ENCODE measurements around the gene UQCRC2.
A peak's percentile ranks its signal among the peaks of the same experiment; 100 is the strongest.
"Not testable (repeated sequence)": the region's sequence is repeated elsewhere in the genome, so short reads cannot be mapped to it uniquely, and the experiment has no call there.

UQCRC2 gene

GRCh38 chr16:21982108-21982507 lies 28.9 kb downstream of the UQCRC2 start:
- no peak for DNase-seq (ENCODE audit: low read depth)

GRCh38 chr16:21984062-21984461 lies 30.9 kb downstream of the UQCRC2 start:
- DNase-seq (ENCODE audit: low read depth) = no peak

GRCh38 chr16:21985524-21985923 lies 32.4 kb downstream of the UQCRC2 start:
- DNase-seq (ENCODE audit: low read depth) = no peak

GRCh38 chr16:21986692-21987246 lies 33.6 kb downstream of the UQCRC2 start:
- no peak for DNase-seq (ENCODE audit: low read depth)

GRCh38 chr16:21987498-21987897 lies 34.3 kb downstream of the UQCRC2 start:
- no peak for DNase-seq (ENCODE audit: low read depth)

- DNase-seq (ENCODE audit: low read depth) = no peak
Observed at GRCh38 chr16:21989133-21989532, 36.0 kb downstream of the UQCRC2 start.

GRCh38 chr16:21989751-21990150 lies 36.6 kb downstream of the UQCRC2 start:
- no peak for DNase-seq (ENCODE audit: low read depth)

- DNase-seq (ENCODE audit: low read depth) = no peak
Observed at GRCh38 chr16:21990381-21990944, 37.3 kb downstream of the UQCRC2 start.

GRCh38 chr16:21991621-21992020 lies 38.5 kb downstream of the UQCRC2 start:
- DNase-seq (ENCODE audit: low read depth) = no peak

- DNase-seq (ENCODE audit: low read depth) = no peak
Observed at GRCh38 chr16:21994856-21995465, 41.8 kb downstream of the UQCRC2 start.

GRCh38 chr16:21996923-21997696 lies 43.9 kb downstream of the UQCRC2 start:
- no peak for DNase-seq (ENCODE audit: low read depth)

GRCh38 chr16:21997697-21998480 lies 44.7 kb downstream of the UQCRC2 start:
- DNase-seq (ENCODE audit: low read depth) = no peak

- no peak for DNase-seq (ENCODE audit: low read depth)
Observed at GRCh38 chr16:22001591-22001990, 48.4 kb downstream of the UQCRC2 start.

GRCh38 chr16:22002047-22002446 lies 48.9 kb downstream of the UQCRC2 start:
- not testable (repeated sequence) for DNase-seq (ENCODE audit: low read depth)

GRCh38 chr16:22003195-22003594 lies 50.0 kb downstream of the UQCRC2 start:
- no peak for DNase-seq (ENCODE audit: low read depth)

GRCh38 chr16:22004341-22004740 lies 51.2 kb downstream of the UQCRC2 start:
- no peak for DNase-seq (ENCODE audit: low read depth)

- no peak for DNase-seq (ENCODE audit: low read depth)
Observed at GRCh38 chr16:22005746-22006145, 52.6 kb downstream of the UQCRC2 start.

- no peak for DNase-seq (ENCODE audit: low read depth)
Observed at GRCh38 chr16:22006636-22007035, 53.5 kb downstream of the UQCRC2 start.

GRCh38 chr16:22007159-22007508 lies 54.0 kb downstream of the UQCRC2 start:
- no peak for DNase-seq (ENCODE audit: low read depth)

GRCh38 chr16:22007509-22008214 lies 54.5 kb downstream of the UQCRC2 start, which contains the start of gene MOSMO:
MOSMO (plus strand) TSS chr16:22008111; CDS start chr16:22008302, 191 bp downstream.
- peak; percentile 20 for DNase-seq (ENCODE audit: low read depth)

GRCh38 chr16:22008215-22009059 lies 55.3 kb downstream of the UQCRC2 start:
- DNase-seq (ENCODE audit: low read depth) = no peak
